Esophagus mucosa (tissue), 1 donor: ENCODE data around the gene SLC39A11. TPM values are rescaled to one million over a fixed set of nuclear protein-coding genes. Genes with fewer than 3 reads are reported as not detected.
"Not testable (repeated sequence)": the region's sequence is repeated elsewhere in the genome, so short reads cannot be mapped to it uniquely, and the experiment has no call there.

ENCODE experiments used
- ATAC-seq: fragments of 200-7000 bp; cut with Tn5 transposase; one replicate; pipeline ENCODE4 v1.9.1; 2020
- total RNA-seq: library from RNA; stranded (reverse); gene quantifications from one replicate; pipeline ENCODE4 v1.2.4, GENCODE V29; 2023
- donor health status: DM: yes; HTN: yes; CAD: no.

Gene SLC39A11
- total RNA-seq, 1 donor from 2014 or later, result 32.8 TPM

GRCh38 chr17:73107191-73107590 is 14.7 kb upstream of the SLC39A11 start:
- no peak for ATAC-seq

- ATAC-seq, result no peak
Measured at GRCh38 chr17:73105431-73105830, 12.9 kb upstream of the SLC39A11 start.

GRCh38 chr17:73104450-73104849 is 12.0 kb upstream of the SLC39A11 start:
- no peak for ATAC-seq

DNA sequence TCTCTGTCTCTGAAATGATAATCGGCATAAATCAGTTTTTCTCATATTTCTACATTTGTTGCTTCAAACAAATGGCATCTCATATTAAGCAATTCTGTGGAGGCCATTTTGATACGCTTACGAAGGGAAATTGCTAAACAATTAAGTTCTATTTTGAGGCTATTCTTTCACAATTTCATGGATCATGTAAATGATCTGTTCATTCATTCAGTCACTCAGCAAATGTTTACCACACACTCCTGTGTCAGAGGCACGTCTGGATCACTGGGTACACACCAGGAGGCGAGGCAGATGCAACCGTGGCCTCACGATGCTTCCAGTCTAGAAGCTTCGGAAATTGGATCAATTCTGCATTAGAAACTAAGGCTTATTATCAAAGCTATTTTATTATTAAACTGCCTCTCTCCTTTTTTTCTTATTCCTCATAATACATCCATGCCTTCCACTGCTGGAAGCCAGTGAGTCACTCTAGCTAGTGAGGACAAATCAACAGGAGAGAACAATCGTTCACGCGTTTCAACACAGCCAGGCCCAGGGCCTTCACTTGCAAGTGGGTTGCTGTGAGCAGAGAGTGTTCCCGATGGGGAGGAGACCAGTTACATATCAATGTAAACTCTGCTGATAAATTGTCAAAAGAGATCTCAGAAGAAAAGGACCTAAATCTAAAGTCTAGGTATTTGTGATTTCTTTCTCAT is 11.3 kb upstream of the SLC39A11 start:
- peak; percentile 71 for ATAC-seq

DNA sequence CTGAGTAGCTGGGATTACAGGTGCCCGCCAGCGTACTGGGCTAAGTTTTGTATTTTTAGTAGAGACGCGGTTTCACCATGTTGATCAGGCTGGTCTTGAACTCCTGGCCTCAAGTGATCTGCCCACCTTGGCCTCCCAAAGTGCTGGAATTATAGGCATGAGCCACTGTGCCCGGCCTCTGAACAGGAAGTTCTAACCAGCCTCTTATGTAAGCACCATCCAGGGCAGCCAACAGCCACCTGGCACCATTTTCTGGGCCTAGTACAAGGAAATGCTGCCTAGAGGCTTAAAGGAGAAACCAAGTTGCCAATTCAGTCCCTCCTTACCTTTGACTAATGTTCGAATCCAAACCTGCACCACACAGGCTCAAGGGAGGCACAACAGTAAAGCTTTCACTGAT is 8.5 kb upstream of the SLC39A11 start:
- peak; percentile 47 for ATAC-seq

DNA sequence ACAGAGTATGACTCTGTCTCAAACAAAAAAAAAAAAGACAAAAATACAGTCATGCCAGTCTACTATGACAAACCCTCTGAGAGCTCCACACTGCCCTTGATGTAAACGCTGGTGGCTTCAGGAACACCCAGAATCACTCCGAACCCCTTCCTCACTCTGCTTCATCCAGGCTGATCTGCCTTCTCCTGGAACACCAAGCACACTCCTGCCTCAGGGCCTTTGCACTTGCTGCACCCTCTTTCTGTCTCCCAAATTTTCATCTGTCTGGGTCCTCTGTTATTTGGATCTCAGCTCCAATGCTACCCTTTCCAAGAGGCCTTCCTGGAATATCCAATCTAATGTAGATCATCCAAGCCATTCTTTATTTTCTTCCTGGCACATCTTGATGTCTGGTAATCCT is 7.9 kb upstream of the SLC39A11 start:
- ATAC-seq, result no peak

DNA sequence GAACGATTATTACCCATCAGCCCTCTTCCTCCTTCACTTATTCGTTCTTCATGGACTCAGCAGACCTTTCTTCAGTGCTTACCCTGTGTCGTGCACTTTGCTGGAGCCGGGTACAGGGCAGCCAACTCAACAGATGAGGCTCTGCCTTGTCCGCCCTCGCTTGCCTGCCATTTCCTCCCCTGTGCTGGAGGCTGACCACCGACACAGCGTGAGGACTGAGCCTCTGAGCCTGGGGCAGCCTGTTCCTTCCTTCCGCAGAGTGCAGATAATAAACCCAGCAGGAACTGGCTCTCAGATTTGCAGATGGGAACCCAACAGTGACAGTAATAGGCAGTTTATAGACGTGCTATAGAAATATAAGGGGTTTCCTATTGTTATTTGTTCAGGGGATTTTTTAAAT is 7.0 kb upstream of the SLC39A11 start:
- no peak for ATAC-seq

GRCh38 chr17:73098919-73099318 is 6.4 kb upstream of the SLC39A11 start:
- no peak for ATAC-seq

DNA sequence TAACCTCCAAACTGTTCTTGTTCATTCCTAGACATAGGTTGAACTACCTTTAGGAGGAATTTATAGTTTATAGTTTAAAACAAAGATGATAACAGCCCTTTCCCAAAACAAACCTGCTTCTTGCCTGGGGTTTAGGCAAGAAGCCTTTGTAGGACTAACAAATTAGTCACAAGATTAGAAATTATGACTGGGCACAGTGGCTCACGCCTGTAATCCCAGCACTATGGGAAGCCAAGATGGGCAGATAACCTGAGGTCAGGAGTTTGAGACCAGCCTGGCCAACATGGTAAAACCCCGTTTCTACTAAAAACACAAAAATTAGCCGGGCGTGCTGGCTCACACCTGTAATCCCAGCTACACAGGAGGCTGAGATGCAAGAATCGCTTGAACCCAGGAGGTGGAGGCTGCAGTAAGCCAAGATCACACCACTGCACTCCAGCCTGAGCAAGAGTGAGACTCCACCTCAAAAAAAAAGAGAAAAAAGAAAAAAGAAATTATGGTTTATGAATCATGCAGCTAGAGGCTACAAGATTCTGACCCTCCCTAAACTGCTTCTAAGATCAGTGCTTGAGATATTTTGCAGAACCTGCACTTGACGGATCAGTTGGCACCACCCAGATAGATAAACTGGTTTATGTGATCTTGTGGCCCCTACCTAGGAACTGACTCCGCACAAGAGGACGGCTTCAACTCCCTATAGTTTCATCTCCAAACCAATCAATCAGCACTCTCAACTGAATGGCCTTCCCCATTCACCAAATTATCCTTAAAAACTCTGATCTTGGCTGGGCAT is 5.7 kb upstream of the SLC39A11 start:
- ATAC-seq, result not testable (repeated sequence)

DNA sequence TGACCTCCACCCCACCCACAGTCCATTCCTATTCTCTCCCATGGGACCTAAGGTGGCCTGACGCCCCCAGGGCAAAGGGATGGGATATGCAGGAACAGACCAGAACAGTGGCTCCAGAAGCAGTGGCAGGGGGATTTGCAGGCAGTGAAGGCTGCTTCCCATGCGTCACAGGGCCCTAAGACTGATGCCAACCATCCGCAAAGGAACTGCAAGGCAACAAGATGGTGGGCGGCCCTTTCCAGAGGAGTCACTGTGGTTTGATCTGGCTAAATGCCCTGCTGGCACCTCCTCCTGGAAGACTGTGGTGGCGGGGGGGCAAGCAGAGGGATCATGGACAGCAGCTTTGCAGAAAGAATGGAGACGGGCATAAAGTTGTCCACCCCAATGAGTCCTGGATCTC is 4.4 kb upstream of the SLC39A11 start:
- no peak for ATAC-seq

GRCh38 chr17:73096211-73096610 is 3.7 kb upstream of the SLC39A11 start:
- no peak for ATAC-seq

DNA sequence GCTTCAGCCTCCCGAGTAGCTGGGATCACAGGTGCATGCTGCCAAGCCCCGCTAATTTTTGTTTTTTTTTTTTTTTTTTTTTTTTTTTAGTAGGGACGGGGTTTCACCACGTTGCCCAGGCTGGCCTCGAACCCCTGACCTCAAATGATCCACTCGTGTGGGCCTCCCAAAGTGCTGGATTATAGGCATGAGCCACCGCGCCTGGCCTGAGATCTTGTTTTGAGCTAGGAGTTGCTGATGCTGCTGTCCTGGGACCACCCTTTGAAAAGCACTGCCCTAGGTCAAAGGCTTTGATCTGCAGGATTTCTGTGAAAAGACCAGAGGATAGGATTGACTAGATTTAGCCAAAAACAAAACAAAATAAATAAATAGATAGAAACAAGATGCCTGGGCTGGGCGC is 798 bp upstream of the SLC39A11 start:
- no peak for ATAC-seq

DNA sequence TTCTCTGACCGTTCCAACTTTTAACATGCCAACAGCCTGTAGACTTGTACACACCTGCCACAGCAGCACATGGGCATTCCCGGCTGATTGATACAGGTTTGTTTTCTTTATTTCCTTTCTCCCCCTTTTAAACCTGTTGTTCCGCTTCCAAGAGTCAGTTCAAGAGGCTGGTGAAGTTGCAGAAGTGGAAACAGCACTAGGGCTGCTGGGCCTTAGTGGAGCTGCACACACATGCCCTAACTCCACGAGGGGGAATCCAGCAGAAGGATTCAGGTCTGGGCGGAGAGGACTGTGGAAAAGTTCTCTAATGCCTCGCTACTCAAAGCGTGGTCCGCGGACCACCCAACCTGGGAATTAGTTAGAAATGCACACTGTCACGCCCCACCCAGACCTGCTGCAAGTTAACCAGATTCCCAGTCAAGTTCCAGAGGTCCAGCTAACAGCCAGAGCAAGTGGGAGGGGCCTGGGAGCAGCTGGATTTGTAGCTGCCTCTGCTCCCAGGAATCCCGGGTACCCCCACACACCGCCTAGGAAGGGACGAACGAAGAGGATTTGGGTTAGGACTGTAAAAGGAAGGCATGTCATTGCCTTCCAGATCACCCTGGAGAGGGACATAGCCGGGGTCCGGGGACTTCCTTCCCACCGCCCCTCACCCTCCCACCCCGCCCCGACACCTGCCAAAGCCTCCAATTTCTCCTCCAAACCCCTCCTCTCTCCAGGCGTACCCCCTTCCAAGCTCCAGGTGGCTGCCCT is 542 bp downstream of the SLC39A11 start:
- peak; percentile 72 for ATAC-seq

GRCh38 chr17:73091410-73091769 is 1.1 kb downstream of the SLC39A11 start:
- ATAC-seq, result no peak

DNA sequence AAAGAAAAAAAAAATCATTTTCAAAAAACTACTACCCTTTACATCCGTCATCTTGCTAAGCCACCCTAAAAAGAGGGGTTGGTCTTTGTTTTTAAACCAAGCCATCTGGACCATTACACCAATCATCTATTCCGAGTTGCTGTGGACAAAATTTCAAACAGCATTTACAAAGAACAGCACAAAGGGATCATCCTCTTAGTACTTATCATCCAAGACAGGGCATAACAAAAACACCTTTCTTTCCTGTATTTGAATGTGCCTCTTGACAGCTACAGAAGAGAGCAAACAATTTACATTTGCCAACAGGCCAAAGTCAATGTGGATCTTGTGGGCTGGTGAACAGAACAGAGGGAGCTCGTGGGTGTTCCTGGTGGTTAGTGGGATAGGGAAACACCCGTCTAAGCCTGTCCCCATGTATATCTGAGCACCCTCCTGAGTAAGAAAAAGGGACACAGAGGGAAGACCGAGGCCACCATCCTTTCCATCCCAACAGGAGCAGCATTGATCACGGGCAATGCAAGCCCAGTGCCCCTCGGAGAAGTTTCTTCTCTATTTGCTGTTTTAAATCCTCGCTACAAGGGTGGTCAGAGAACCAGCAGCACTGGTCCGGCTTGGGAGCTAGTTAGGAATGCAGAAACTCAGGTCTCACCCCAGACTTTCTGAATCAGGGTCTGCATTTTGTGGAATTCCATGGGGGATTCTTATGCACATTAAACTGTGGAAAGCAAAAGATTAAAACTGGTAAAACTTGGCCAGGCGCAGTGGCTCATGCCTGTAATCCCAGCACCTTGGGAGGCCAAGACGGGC is 1.9 kb downstream of the SLC39A11 start:
- ATAC-seq, result no peak

DNA sequence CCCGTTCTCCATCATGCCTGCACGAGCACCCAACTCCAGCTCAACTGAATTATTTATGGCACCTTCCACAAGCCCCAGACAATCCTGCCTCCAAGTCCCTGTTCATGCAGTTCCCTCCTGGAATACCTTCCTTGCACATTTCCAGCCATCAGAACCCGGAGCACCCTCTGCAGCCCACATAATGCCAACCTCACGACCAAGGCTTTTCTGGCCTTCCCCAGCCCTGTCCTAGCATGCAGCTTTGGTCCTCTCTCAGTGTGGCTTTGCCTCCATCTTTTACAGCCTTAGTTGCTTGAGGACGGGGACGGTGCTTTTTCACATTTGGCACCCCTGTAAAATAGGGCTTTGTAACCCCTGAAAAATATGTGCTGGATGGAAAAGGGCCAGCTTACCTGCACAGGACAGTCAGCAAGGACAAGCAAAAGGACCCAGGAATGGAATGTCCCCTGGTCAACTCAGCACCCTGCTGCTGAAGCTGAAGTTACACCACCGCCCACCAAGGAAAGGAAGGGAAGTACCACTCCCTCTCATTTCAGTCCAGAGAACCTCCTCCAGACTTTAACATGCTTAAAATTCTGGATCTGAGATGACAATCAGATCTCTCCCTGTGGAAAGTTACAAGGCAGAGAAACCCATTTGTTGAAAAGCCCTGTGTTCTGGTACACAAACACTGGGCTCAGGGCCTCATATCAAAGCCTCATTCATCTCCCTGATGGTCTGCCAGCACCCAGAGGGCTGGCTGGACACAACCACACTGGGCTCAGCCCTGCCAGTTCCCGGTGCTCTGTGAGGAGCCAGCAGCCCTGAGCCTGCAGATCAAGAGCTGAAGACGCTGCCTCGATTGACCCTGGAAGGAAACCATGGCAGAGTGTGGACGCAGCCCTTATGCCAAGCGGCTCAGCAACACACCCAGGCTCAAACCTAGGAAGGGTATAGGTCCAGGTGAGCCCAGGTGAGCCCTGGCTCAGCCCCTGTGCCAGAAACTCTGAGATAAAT is 2.9 kb downstream of the SLC39A11 start:
- ATAC-seq, result no peak

GRCh38 chr17:73088561-73088960 is 3.9 kb downstream of the SLC39A11 start:
- no peak for ATAC-seq

- ATAC-seq, result no peak
Measured at GRCh38 chr17:73083432-73083831, 9.1 kb downstream of the SLC39A11 start.

GRCh38 chr17:73074566-73074965 is 17.9 kb downstream of the SLC39A11 start:
- ATAC-seq, result no peak

GRCh38 chr17:73072219-73072962 is 20.1 kb downstream of the SLC39A11 start:
- no peak for ATAC-seq
